ENCODE data around the gene FAM107B. TPM values are rescaled to one million over a fixed set of nuclear protein-coding genes. Genes with fewer than 3 reads are reported as not detected.

Gene FAM107B
- total and polyA plus RNA-seq, 2 of the 13 experiments (the other 11 are each of a cell fraction or from before 2014, with no cell fraction given), result 15.7 to 24.8 TPM

GRCh38 chr10:14806318-14806717, 31.6 kb upstream of the FAM107B start (continued):
- TF ChIP-seq HIC2 (CRISPR knock-in tag; IDR thresholded peaks at IDR 0.05; ENCODE audit: low read depth), result no peak
- no peak for TF ChIP-seq ELF3 (CRISPR knock-in tag; IDR thresholded peaks at IDR 0.05)
- TF ChIP-seq ZNF432 (CRISPR knock-in tag; IDR thresholded peaks at IDR 0.05; ENCODE audit: borderline replicate concordance), result no peak
- TF ChIP-seq ZNF639 (CRISPR knock-in tag; conservative IDR thresholded peaks at IDR 0.05), result no peak
- no peak for TF ChIP-seq GZF1 (CRISPR knock-in tag; IDR thresholded peaks at IDR 0.05)
- no peak for TF ChIP-seq MIXL1 (CRISPR knock-in tag; IDR thresholded peaks at IDR 0.05)

- POLR2A ChIA-PET, result no interaction called here
- FAIRE-seq (no peak), DNase-seq (ENCODE audit: low spot score) (no peak), ATAC-seq (no peak)
- intact Hi-C loops (cut with micrococcal nuclease; ENCODE audit: unreplicated experiment) (no loop called here), in situ Hi-C loops (cut with HindIII; ENCODE audit: extremely low pct_ligation_motif_present, low pct_unique_long_range_greater_than_20kb) (loop anchor here (25.0 kb wide), 1 partner anchor 617 kb away; no protein-coding TSS in a partner anchor)
- CTCF ChIA-PET (ENCODE audit: low intra/inter-chr PET ratio, low total read pairs), result no interaction called here
- no TSS peak for BruUV-seq (replicated peaks)
- no peak overlapping the region for H3K4me3 ChIP-seq (replicated peaks in 1 of 3; ENCODE audit: insufficient read depth in 1 of 3, low read depth in 2 of 3, low read length in 3 of 3)
- H3K79me2 ChIP-seq (ENCODE audit: insufficient read depth, low read length), result no peaks in the 10 kb centered on the region
- H3K27me3 ChIP-seq (ENCODE audit: control insufficient read depth in 1 of 2, insufficient read depth in 2 of 2, low read length in 2 of 2), result no peaks in the 10 kb centered on the region; a peak in 1 of 5 replicates
- H3K9me3 ChIP-seq (ENCODE audit: low read length), result no peaks in the 10 kb centered on the region
- H2AFZ ChIP-seq (ENCODE audit: low read length), result no peak overlapping the region
- no peak overlapping the region for H3K4me2 ChIP-seq (ENCODE audit: low read depth, low read length)
- H3K27ac ChIP-seq (ENCODE audit: extremely low read length, insufficient read depth, low read length), result no peak overlapping the region
- no peaks in the 10 kb centered on the region for H3K4me1 ChIP-seq (ENCODE audit: insufficient read depth, low read length)
- no peaks in the 10 kb centered on the region for H3K36me3 ChIP-seq (replicated peaks in 1 of 2; ENCODE audit: control insufficient read depth in 1 of 2, insufficient read depth in 2 of 2, low read length in 2 of 2)
- H3K9ac ChIP-seq (ENCODE audit: insufficient read depth, low read depth, low read length), result no peak overlapping the region
- 0% methylated on average over 1 of the region's 1 CpG for WGBS (ENCODE audit: low lambda C conversion rate)
- H4K20me1 ChIP-seq (ENCODE audit: insufficient read depth, low read length), result no peaks in the 10 kb centered on the region
- TF ChIP-seq RARA (CRISPR knock-in tag; IDR thresholded peaks at IDR 0.05) (no peak), PBX2 (CRISPR knock-in tag; IDR thresholded peaks at IDR 0.05) (no peak), TRAFD1 (CRISPR knock-in tag; IDR thresholded peaks at IDR 0.05; ENCODE audit: borderline replicate concordance) (no peak), HNF4A (CRISPR knock-in tag; IDR thresholded peaks at IDR 0.05) (no peak), SMARCE1 (IDR thresholded peaks at IDR 0.05; ENCODE audit: borderline replicate concordance) (no peak), TEAD2 (CRISPR knock-in tag; IDR thresholded peaks at IDR 0.05) (no peak), NRL (CRISPR knock-in tag; IDR thresholded peaks at IDR 0.05; ENCODE audit: borderline replicate concordance) (no peak), EED (CRISPR knock-in tag; IDR thresholded peaks at IDR 0.05) (no peak), ZNF670 (CRISPR knock-in tag; IDR thresholded peaks at IDR 0.05; ENCODE audit: borderline replicate concordance) (no peak), MED8 (CRISPR knock-in tag; IDR thresholded peaks at IDR 0.05; ENCODE audit: insufficient replicate concordance) (no peak), ARID3A (IDR thresholded peaks at IDR 0.05; ENCODE audit: low read depth, low read length) (no peak), MXD4 (CRISPR knock-in tag; IDR thresholded peaks at IDR 0.05) (no peak)
Observed at GRCh38 chr10:14803827-14804226, 29.1 kb upstream of the FAM107B start.
